ENCODE results near the gene ADAMTS14.

Gene ADAMTS14

DNA sequence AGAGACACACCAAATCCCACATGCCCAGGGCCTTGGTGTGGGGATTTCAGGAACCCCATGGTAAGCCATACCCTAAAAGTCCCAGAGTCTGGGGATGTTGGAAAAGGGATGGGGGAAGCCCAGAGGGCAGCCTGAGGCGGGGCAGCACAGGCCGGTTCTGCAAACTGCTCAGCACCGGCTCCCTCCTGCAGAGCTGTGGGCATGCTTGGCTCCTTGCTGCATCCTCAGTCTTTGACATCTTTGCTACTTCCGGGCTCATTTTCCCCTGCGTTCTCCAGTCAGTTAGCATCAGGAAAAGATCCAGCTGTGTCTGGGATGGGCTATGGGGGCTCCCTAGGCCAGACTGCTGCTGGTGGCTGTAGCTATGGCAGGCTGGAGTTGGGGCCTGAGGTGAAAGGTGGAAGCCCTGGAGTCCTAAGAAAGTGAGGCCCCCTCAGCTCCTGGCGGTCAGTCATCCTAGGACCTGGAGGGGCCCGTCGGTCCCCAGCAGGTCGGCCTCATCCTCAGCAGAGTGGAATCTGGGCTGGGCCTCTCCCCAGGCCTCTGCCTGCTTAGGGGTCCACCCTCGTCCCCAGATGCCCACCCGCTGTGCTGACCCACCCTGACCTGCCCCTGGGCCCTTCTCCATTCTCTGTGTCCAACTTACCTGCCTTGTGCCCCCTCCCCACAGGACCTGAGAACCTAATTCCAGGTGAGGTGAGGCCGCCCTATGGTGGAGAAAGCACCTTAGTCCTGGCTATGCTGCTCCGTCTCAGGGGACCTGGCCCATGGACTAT, 103.6 kb downstream of the ADAMTS14 start:
- Histone ChIP-seq H3K9me3 (ENCODE audit: control insufficient read depth in 5 of 5, low read length in 5 of 5) (no peaks in the 10 kb centered on the region), H3K27ac (ENCODE audit: low read depth, low read length) (no peak overlapping the region), H3K4me1 (ENCODE audit: control insufficient read depth in 5 of 5, insufficient read depth in 5 of 5, low read length in 5 of 5) (peaks cover 2 to 20% (median 18%) of the 10 kb centered on the region in 5 donors), H3K9ac (ENCODE audit: low read length in 5 of 5) (no peak overlapping the region), H3K27me3 (ENCODE audit: control insufficient read depth in 5 of 5, insufficient read depth in 4 of 5, low read length in 5 of 5) (peaks cover 0 to 3% (median 0%) of the 10 kb centered on the region in 5 donors), H3K4me3 (ENCODE audit: low read depth in 1 of 5, low read length in 5 of 5) (no peak overlapping the region), H3K36me3 (ENCODE audit: control insufficient read depth in 5 of 5, insufficient read depth in 5 of 5, low read length in 5 of 5) (no peaks in the 10 kb centered on the region)

DNA sequence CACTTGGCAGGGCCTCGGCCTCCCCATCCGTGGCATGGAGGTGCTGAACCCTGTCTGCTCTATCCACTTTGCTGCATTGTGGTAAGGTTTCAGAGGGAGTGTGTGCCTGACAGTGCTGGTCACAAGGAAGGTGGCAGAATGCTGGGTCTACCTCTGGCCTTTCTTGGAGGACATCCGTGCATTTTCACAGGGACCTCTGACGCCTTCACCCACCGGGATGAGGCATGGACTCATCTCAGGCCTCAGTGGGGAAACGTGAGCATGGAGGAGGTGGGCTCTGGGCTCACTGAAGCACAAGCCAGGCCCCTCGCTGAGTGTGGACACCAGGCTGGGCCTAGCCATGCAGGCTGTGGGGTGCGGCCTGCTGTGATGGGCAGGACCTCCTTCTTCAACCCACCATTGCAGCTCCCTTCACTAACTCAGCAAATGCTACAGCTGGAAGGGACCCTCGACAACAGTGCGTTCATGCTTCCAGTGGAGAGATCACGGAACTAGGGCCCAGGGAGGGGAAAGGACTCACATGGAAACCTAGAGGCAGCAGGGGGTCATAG, 104.2 kb downstream of the ADAMTS14 start:
- Histone ChIP-seq H3K27ac (ENCODE audit: low read depth, low read length) (no peak overlapping the region), H3K36me3 (ENCODE audit: control insufficient read depth in 5 of 5, insufficient read depth in 5 of 5, low read length in 5 of 5) (no peaks in the 10 kb centered on the region), H3K4me3 (ENCODE audit: low read depth in 1 of 5, low read length in 5 of 5) (no peak overlapping the region), H3K4me1 (ENCODE audit: control insufficient read depth in 5 of 5, insufficient read depth in 5 of 5, low read length in 5 of 5) (peaks cover 2 to 20% (median 18%) of the 10 kb centered on the region in 5 donors), H3K27me3 (ENCODE audit: control insufficient read depth in 5 of 5, insufficient read depth in 4 of 5, low read length in 5 of 5) (peaks cover 0 to 3% (median 0%) of the 10 kb centered on the region in 5 donors), H3K9ac (ENCODE audit: low read length in 5 of 5) (no peak overlapping the region), H3K9me3 (ENCODE audit: control insufficient read depth in 5 of 5, low read length in 5 of 5) (no peaks in the 10 kb centered on the region)

GRCh38 chr10:70777063-70777875, 105.0 kb downstream of the ADAMTS14 start:
- H3K4me3 ChIP-seq (ENCODE audit: low read depth in 1 of 5, low read length in 5 of 5), result no peak overlapping the region
- H3K9ac ChIP-seq (ENCODE audit: low read length in 5 of 5), result no peak overlapping the region
- H3K9me3 ChIP-seq (ENCODE audit: control insufficient read depth in 5 of 5, low read length in 5 of 5), result no peaks in the 10 kb centered on the region
- no peaks in the 10 kb centered on the region for H3K36me3 ChIP-seq (ENCODE audit: control insufficient read depth in 5 of 5, insufficient read depth in 5 of 5, low read length in 5 of 5)
- peaks cover 2 to 22% (median 21%) of the 10 kb centered on the region in 5 donors for H3K4me1 ChIP-seq (ENCODE audit: control insufficient read depth in 5 of 5, insufficient read depth in 5 of 5, low read length in 5 of 5)
- H3K27ac ChIP-seq (ENCODE audit: low read depth, low read length), result no peak overlapping the region
- peaks cover 0 to 3% (median 0%) of the 10 kb centered on the region in 5 donors for H3K27me3 ChIP-seq (ENCODE audit: control insufficient read depth in 5 of 5, insufficient read depth in 4 of 5, low read length in 5 of 5)

DNA sequence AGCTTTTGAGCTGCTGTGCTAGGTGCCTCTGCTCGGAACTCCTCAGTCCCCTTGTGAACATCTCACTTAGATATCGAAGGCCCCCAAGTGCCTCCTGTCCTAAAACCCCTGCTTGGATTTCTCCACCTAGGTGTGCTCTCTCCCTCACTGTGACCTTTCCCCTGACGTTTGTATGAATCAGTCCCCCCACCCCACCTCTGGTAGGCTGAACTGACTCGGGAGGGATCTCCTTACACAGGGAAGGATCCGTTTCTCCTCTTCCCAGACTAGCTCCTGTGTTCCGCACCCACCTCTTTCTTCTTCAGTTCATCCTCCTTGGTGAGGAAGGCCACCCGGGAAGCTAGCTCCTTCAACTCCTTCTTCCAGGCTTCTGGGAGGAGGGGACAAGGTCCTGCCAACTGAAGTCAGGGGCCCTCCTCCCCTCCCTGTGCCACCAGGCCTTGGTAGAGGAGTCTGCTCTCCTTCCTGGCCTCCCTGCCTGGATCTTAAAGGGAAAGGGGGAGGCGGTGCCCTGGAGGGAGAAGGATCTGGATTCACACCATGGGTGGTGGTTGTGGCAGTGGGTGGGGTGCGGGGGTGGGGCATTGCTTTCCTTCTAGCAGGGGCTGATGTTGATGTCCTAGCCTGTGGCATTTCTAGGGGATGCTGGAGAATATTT, 106.1 kb downstream of the ADAMTS14 start:
- no peaks in the 10 kb centered on the region for H3K9me3 ChIP-seq (ENCODE audit: control insufficient read depth in 5 of 5, low read length in 5 of 5)
- no peak overlapping the region for H3K27ac ChIP-seq (ENCODE audit: low read depth, low read length)
- no peaks in the 10 kb centered on the region for H3K36me3 ChIP-seq (ENCODE audit: control insufficient read depth in 5 of 5, insufficient read depth in 5 of 5, low read length in 5 of 5)
- H3K27me3 ChIP-seq (ENCODE audit: control insufficient read depth in 5 of 5, insufficient read depth in 4 of 5, low read length in 5 of 5), result peaks cover 0 to 3% (median 0%) of the 10 kb centered on the region in 5 donors
- H3K4me3 ChIP-seq (ENCODE audit: low read depth in 1 of 5, low read length in 5 of 5), result no peak overlapping the region
- H3K9ac ChIP-seq (ENCODE audit: low read length in 5 of 5), result no peak overlapping the region
- H3K4me1 ChIP-seq (ENCODE audit: control insufficient read depth in 5 of 5, insufficient read depth in 5 of 5, low read length in 5 of 5), result peaks cover 2 to 30% (median 26%) of the 10 kb centered on the region in 5 donors

DNA sequence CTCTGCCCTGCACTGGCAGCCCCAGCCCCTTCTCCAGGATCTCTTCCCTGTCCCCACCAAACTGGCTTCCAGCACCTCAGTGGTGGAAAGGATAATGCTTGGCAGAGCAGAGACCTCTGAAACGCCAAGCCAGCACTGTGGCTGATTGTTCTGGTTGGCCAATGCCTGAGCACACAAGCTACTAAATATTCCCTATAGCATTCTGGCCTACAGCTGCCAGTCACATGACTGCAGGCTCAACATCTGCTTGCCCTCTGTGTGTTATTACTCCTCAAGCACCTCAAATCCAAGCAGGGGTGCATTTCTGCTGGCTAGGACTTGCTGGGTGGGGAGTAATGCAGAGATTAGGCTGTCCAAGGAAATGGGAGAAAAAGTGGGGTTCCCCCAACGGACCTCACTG, 106.8 kb downstream of the ADAMTS14 start:
- H3K4me3 ChIP-seq (ENCODE audit: low read depth in 1 of 5, low read length in 5 of 5), result peak overlapping the region in 1 of 5 donors; percentile 7
- no peak overlapping the region for H3K27ac ChIP-seq (ENCODE audit: low read depth, low read length)
- no peaks in the 10 kb centered on the region for H3K36me3 ChIP-seq (ENCODE audit: control insufficient read depth in 5 of 5, insufficient read depth in 5 of 5, low read length in 5 of 5)
- peaks cover 0 to 3% (median 0%) of the 10 kb centered on the region in 5 donors for H3K27me3 ChIP-seq (ENCODE audit: control insufficient read depth in 5 of 5, insufficient read depth in 4 of 5, low read length in 5 of 5)
- H3K4me1 ChIP-seq (ENCODE audit: control insufficient read depth in 5 of 5, insufficient read depth in 5 of 5, low read length in 5 of 5), result peaks cover 3 to 30% (median 26%) of the 10 kb centered on the region in 5 donors
- peak overlapping the region in 2 of 5 donors; percentile 4 to 22 for H3K9ac ChIP-seq (ENCODE audit: low read length in 5 of 5)
- no peaks in the 10 kb centered on the region for H3K9me3 ChIP-seq (ENCODE audit: control insufficient read depth in 5 of 5, low read length in 5 of 5)

DNA sequence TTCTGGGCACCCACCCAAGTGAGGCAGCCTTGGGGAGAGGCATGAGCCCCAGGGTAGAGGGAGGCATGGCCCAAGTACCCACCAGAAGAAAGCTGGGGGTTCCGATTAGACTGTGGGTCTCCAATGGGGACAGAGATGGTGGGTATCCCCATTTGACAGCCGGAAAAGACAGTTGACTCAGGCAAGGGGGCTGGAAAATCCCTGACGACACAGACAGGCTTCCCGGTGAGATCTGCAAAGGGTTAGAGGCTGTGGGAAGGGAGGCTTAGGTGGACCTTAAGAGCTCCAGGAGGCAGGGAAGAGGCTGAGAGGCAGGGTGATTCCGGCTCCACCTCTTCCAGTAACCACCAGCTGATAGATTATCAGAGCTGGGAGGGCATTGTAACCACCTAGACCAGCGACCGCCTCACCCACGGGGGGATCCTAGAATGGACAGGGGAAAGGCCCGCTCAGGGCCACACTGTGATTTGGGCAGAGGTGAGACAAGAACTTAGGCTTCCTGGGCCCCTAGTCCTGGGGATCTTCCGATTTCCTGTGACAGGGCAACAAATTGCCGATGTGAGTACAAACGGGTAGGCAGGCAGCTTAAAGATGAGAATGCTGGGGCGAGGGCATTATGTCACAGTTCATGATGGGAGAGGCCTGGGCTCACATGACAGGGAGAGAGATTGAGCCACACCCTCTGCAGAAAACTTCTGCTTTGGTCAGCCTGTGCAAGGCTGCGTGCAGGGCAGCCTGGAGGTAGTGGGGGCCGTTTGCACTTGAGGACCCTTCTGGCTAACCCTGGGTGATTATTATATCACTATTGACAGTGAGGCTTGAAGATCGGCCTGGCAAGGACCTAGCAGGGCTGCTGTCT, 107.4 kb downstream of the ADAMTS14 start:
- Histone ChIP-seq H3K4me3 (ENCODE audit: low read depth in 1 of 5, low read length in 5 of 5) (peak overlapping the region in 2 of 5 donors; percentile 7 to 36), H3K27me3 (ENCODE audit: control insufficient read depth in 5 of 5, insufficient read depth in 4 of 5, low read length in 5 of 5) (peaks cover 0 to 5% (median 0%) of the 10 kb centered on the region in 5 donors), H3K9ac (ENCODE audit: low read length in 5 of 5) (peak overlapping the region in 2 of 5 donors; percentile 4 to 22), H3K36me3 (ENCODE audit: control insufficient read depth in 5 of 5, insufficient read depth in 5 of 5, low read length in 5 of 5) (no peaks in the 10 kb centered on the region), H3K27ac (ENCODE audit: low read depth, low read length) (no peak overlapping the region), H3K9me3 (ENCODE audit: control insufficient read depth in 5 of 5, low read length in 5 of 5) (no peaks in the 10 kb centered on the region), H3K4me1 (ENCODE audit: control insufficient read depth in 5 of 5, insufficient read depth in 5 of 5, low read length in 5 of 5) (peaks cover 3 to 30% (median 26%) of the 10 kb centered on the region in 5 donors)

DNA sequence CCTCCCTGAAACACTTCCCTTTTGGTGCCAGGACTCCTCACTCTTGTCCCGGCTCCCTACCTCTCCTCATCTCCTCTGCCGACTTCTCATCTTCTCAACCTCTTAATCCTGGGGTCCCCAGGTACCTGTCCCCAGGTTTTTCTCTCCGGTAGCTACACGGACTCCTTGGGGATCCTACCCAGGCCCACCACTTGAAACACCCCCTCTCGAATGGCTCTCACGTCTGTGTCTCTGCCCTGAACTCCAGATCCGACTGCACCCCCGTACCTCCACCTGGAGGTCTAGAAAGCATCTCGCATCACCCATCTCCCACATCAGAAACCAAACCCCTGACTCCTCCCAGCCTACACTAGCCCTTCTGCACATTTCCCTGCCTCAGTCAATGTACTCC, 108.1 kb downstream of the ADAMTS14 start:
- no peak overlapping the region for H3K27ac ChIP-seq (ENCODE audit: low read depth, low read length)
- H3K9me3 ChIP-seq (ENCODE audit: control insufficient read depth in 5 of 5, low read length in 5 of 5), result no peaks in the 10 kb centered on the region
- H3K36me3 ChIP-seq (ENCODE audit: control insufficient read depth in 5 of 5, insufficient read depth in 5 of 5, low read length in 5 of 5), result no peaks in the 10 kb centered on the region
- H3K4me1 ChIP-seq (ENCODE audit: control insufficient read depth in 5 of 5, insufficient read depth in 5 of 5, low read length in 5 of 5), result peaks cover 3 to 30% (median 26%) of the 10 kb centered on the region in 5 donors
- peaks cover 0 to 9% (median 0%) of the 10 kb centered on the region in 5 donors for H3K27me3 ChIP-seq (ENCODE audit: control insufficient read depth in 5 of 5, insufficient read depth in 4 of 5, low read length in 5 of 5)
- peak overlapping the region in 1 of 5 donors; percentile 4 for H3K9ac ChIP-seq (ENCODE audit: low read length in 5 of 5)
- no peak overlapping the region for H3K4me3 ChIP-seq (ENCODE audit: low read depth in 1 of 5, low read length in 5 of 5)

DNA sequence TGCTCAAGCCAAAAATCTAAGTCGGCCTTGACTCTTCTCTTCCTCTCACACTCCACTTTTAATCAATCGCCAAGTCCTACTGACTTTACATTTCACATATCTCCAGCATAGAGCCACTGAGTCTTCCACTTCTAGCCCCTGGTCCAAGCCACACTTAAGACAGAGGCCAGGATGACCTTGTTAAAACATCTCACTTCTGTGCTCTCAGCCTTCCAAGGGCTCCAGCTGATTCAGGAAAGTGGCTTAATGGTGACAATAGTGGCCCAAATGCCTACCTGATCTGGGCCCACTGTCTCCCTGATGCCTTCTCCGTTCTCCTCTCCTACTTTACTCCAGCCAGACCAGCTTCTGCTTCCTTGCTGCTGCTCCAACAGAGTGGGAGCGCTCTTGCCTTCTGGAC, 108.5 kb downstream of the ADAMTS14 start:
- Histone ChIP-seq H3K4me1 (ENCODE audit: control insufficient read depth in 5 of 5, insufficient read depth in 5 of 5, low read length in 5 of 5) (peaks cover 3 to 30% (median 26%) of the 10 kb centered on the region in 5 donors), H3K36me3 (ENCODE audit: control insufficient read depth in 5 of 5, insufficient read depth in 5 of 5, low read length in 5 of 5) (no peaks in the 10 kb centered on the region), H3K27me3 (ENCODE audit: control insufficient read depth in 5 of 5, insufficient read depth in 4 of 5, low read length in 5 of 5) (peaks cover 0 to 9% (median 0%) of the 10 kb centered on the region in 5 donors), H3K27ac (ENCODE audit: low read depth, low read length) (no peak overlapping the region), H3K9ac (ENCODE audit: low read length in 5 of 5) (no peak overlapping the region), H3K9me3 (ENCODE audit: control insufficient read depth in 5 of 5, low read length in 5 of 5) (no peaks in the 10 kb centered on the region), H3K4me3 (ENCODE audit: low read depth in 1 of 5, low read length in 5 of 5) (no peak overlapping the region)

- H3K36me3 ChIP-seq (ENCODE audit: control insufficient read depth in 5 of 5, insufficient read depth in 5 of 5, low read length in 5 of 5), result no peaks in the 10 kb centered on the region
- H3K9me3 ChIP-seq (ENCODE audit: control insufficient read depth in 5 of 5, low read length in 5 of 5), result no peaks in the 10 kb centered on the region
- H3K27me3 ChIP-seq (ENCODE audit: control insufficient read depth in 5 of 5, insufficient read depth in 4 of 5, low read length in 5 of 5), result peaks cover 0 to 6% (median 0%) of the 10 kb centered on the region in 5 donors
- no peak overlapping the region for H3K9ac ChIP-seq (ENCODE audit: low read length in 5 of 5)
- no peak overlapping the region for H3K27ac ChIP-seq (ENCODE audit: low read depth, low read length)
- no peak overlapping the region for H3K4me3 ChIP-seq (ENCODE audit: low read depth in 1 of 5, low read length in 5 of 5)
- H3K4me1 ChIP-seq (ENCODE audit: control insufficient read depth in 5 of 5, insufficient read depth in 5 of 5, low read length in 5 of 5), result peaks cover 3 to 30% (median 26%) of the 10 kb centered on the region in 5 donors
Observed at GRCh38 chr10:70781461-70782051, 109.2 kb downstream of the ADAMTS14 start.

Measured in subcutaneous abdominal adipose tissue (tissue), 5 donors.